ENCODE measurements around the gene ZDHHC8. TPM values are rescaled to one million over a fixed set of nuclear protein-coding genes. Genes with fewer than 3 reads are reported as not detected.

ZDHHC8 gene
- total RNA-seq, 1 experiment from 2014 or later: 51.7 TPM

- no peak overlapping the region for H4K8ac ChIP-seq (replicated peaks; ENCODE audit: insufficient read length, low read depth, low read length)
- H3K23me2 ChIP-seq (ENCODE audit: insufficient read length, low read depth, low read length, poor library complexity, severe bottlenecking): no peaks in the 10 kb centered on the region
- H3K18ac ChIP-seq (ENCODE audit: insufficient read length, low read depth, low read length): no peak overlapping the region
- no peaks in the 10 kb centered on the region for H3K79me2 ChIP-seq (ENCODE audit: insufficient read depth, low read length)
- H3K27ac ChIP-seq (ENCODE audit: insufficient read length, low read depth, low read length): no peak overlapping the region
- H3K4ac ChIP-seq (ENCODE audit: low read depth, low read length): no peak overlapping the region
- H3K4me1 ChIP-seq (ENCODE audit: insufficient read depth, low read length): no peaks in the 10 kb centered on the region
- no peaks in the 10 kb centered on the region for H4K20me1 ChIP-seq (ENCODE audit: control insufficient read depth, insufficient read depth, insufficient read length)
- H3K23ac ChIP-seq (ENCODE audit: insufficient read length, low read depth, low read length): no peak overlapping the region
- TF ChIP-seq CTCF (conservative IDR thresholded peaks at IDR 0.05): no peak
- no CpG with 5 or more reads among the region's 18 CpGs for WGBS (ENCODE audit: extremely low coverage, insufficient read length, low lambda C conversion rate)
- H4K91ac ChIP-seq (ENCODE audit: insufficient read length, low read depth, low read length): no peak overlapping the region
- H3K56ac ChIP-seq (ENCODE audit: insufficient read length, low read depth, low read length): no peak overlapping the region
- no peaks in the 10 kb centered on the region for H3K4me1 Mint-ChIP-seq
- no peak overlapping the region; the same call in 1 of the 2 replicates for H3K14ac ChIP-seq (ENCODE audit: insufficient read depth, low read length)
- no peak overlapping the region for H4K5ac ChIP-seq (ENCODE audit: insufficient read length, low read depth, low read length)
- no peak overlapping the region for H2BK5ac ChIP-seq (ENCODE audit: insufficient read length, low read length)
- no peak overlapping the region for H2BK12ac ChIP-seq (ENCODE audit: insufficient read length, low read depth, low read length)
- no peak overlapping the region for H3T11ph ChIP-seq (ENCODE audit: low read length)
- H2BK15ac ChIP-seq (ENCODE audit: low read depth, low read length): no peak overlapping the region
- H3K4me2 ChIP-seq (ENCODE audit: insufficient read depth, insufficient read length, low read length): no peak overlapping the region
- no peaks in the 10 kb centered on the region for H3K79me1 ChIP-seq (ENCODE audit: insufficient read depth, low read depth, low read length, poor library complexity, severe bottlenecking)
- no peak overlapping the region for H2AK5ac ChIP-seq (ENCODE audit: insufficient read length, low read length)
- H3K27me3 Mint-ChIP-seq (ENCODE audit: low read depth): no peaks in the 10 kb centered on the region
- no peak overlapping the region for H3K9ac ChIP-seq (ENCODE audit: extremely low read depth, insufficient read length, low read length)
- H3K36me3 Mint-ChIP-seq (ENCODE audit: insufficient read depth in 1 of 3, low read depth in 3 of 3): no peaks in the 10 kb centered on the region; a peak in 1 of 7 replicates
- H2BK20ac ChIP-seq (ENCODE audit: low read depth, low read length, poor library complexity, severe bottlenecking): no peak overlapping the region
- peak overlapping the region in 1 of 3 experiments; percentile 55; a peak in 1 of 7 replicates for H3K27ac Mint-ChIP-seq
- H3K9me3 ChIP-seq (ENCODE audit: control insufficient read depth, low read depth, low read length): no peaks in the 10 kb centered on the region
- no peak for DNase-seq
- H3K27me3 ChIP-seq (ENCODE audit: insufficient read depth, low read length): no peaks in the 10 kb centered on the region
- no peak overlapping the region for H2AFZ ChIP-seq (ENCODE audit: low read length)
- H3K4me3 Mint-ChIP-seq: no peak overlapping the region
- no peak overlapping the region for H2BK120ac ChIP-seq (ENCODE audit: low read depth, low read length, poor library complexity, severe bottlenecking)
- H3K9me3 Mint-ChIP-seq: no peaks in the 10 kb centered on the region; a peak in 1 of 5 replicates
These were observed 16.8 kb downstream of the ZDHHC8 start for GRCh38 chr22:20148414-20148813.
